CD4-positive, alpha-beta T cell treated with Interferon gamma for 1 hour (primary cell): Measurements from ENCODE around the gene ADA.
"Not testable (repeated sequence)": the region's sequence is repeated elsewhere in the genome, so short reads cannot be mapped to it uniquely, and the experiment has no call there.

ENCODE experiments used
- DNase-seq: peaks from one replicate; pipeline ENCODE4 v3.0.0-alpha.2; 2020

The ADA gene

DNA sequence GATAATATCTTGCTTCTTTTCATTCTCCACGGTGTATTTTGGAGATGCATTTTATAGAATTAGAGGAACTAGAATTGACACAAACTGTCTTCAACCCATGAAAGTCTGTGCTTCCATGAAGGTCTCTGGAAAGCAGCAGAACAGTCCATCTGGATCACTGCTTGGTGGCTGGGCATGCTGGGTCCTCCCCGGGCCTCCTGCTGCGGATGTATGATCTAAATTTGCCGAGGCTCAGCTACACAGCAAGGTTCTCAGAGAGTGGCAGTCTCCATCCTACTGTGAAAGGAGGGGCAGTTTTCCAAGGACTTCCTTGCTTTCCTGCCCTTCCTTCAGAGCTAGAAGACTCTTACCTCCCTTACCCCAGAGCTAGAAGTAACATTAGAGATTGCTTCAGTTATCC is 54.0 kb downstream of the ADA start:
- no peak for DNase-seq

DNA sequence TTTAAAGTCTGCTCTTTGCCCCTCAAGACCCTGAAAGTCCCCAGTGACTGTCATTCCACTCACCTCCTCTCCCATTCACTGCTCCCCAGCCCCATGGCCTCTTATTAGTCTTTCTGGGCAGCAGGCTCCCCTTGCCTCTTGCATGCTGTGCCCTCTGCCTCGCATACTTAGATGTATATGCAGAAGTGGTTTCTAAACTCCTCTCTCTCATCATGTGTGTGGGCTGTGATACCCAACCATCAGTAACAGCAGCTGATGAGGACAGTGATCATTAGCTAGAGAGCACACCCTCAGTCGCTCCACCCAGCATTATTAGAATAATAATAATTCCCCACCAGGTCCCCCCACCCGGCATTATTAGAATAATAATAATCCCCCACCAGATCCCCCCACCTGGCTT is 54.6 kb downstream of the ADA start:
- DNase-seq = no peak

DNA sequence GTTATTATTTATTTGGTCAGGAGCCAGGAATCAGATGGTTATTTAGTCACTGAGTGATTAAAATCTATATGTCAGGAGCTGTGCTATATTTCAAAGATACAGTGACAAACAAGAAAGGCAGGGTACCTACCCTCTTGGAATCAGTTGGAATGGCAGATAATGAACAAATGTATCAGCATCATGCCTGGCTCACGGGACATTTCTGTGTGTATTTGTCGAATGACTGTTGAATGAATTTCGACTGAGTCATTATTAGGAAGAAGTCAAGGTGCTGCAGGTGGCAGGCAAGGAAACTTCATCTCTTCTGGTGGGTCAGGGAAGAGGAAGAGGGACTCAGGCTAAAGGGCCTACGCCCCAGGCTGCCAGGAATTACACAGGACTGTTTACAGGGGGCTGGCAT is 55.5 kb downstream of the ADA start:
- DNase-seq = no peak

DNA sequence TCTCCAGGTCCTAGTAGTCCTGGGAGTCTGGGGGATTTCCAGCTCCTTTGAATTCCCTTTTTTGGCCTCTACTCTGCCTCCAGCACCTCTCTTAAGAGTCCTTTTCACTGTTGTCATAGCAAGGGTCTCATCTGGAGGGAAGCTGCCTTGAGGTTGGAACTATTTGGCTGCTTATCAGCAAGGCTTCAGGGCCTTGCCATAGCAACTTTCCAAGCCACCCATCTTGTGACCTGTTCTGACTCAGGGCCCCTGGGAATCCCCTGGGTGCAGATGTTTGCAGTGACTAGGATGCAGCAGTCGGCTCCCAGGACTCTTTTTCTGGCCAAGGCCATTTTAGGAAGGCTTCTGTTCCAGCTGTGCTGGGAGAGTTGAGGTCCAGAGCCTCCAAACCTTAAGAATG is 56.8 kb downstream of the ADA start:
- DNase-seq = no peak

DNA sequence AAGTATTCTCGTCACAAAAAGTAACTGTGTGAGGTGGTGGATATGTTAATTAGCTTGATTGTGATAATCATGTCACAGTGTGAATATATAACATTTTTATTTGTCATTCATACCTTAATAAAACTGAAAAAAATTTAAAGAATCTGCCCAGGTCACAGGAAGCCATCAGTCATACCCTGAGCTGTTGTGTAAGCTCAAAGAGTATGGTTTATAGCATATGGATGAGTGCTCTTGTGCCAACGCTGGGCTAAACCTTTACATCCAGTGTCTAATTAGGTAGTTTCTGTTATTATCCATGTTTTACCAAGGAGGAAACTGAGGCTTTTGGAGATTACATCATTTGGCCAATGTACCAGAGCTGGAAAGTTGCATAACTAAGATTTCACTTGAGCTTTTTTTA is 57.7 kb downstream of the ADA start:
- DNase-seq = no peak

DNA sequence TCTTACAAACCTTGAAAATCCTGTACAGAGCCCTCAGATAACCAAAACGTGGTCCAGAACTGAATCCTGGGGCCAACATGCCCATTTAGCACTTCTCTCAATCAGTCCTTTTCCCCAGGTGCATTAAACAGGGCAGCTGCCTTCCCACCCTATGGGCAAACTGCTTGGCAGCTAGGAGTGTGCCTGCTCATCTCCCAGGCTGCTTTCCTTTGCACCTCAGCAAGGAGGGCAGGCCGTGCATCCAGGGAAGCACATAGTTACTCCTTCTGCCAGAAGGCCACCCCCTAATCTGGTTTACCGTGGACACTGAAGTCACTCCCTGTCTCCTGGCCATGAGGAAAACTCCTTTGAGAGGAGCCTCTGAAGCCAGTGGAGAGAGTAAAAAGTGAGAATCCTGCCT is 59.1 kb downstream of the ADA start:
- no peak for DNase-seq

DNA sequence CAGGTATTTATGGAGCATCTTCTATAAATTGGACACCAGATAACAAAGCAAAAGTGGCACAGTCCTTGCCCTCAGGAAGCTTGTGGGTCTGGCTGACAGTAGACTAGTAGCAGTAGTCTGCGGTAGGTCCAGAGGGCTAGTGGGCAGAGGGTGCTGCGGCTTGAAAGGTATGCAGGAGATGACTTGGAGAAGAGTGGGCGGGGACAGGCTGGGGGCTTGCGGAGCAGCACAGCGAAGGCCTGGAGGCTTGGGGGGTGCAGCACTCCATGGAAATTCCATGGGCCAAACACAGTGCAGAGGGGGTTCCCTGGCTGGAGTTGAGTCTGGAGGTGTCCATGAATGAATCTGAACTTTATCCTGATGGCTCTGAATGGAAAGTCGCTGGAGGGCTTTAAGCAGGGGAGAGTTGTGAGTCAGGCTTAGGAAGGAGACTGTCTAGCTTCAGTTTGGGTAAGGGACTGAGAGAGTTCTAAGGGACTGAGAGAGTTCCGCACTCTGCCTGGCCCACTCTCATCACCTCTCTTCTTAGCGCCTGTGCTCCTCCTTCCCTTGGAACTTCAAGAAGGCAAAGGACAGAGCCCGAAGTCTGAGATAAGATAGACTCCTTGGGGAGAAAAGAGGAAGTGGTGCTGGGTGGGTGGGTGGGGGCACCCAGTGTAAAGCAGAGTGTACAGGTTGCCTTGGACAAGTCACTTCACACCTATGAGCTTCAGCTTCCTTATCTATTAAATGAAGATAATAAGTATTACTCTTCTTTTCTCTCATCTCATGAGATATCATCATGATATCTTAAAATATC is 60.3 kb downstream of the ADA start:
- no peak for DNase-seq

DNA sequence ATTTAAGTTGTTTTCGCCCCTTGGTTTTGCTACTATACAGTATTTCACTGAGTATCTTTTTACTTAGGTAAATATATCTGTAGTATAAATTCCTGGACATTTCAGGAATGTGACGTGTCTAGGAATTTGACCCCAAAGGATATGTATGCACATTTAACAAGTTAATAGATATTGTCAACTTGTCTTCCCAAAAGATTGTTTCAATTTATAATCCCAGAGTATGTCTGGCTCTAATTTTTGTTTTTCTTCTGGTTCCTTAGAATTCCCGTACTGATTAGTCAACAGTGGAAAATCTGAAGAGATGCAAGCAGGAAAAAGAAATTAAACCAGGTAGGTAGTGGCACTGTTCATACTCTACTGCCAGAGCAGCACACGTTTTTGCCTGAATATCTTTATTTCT is 62.0 kb downstream of the ADA start:
- DNase-seq = no peak

DNA sequence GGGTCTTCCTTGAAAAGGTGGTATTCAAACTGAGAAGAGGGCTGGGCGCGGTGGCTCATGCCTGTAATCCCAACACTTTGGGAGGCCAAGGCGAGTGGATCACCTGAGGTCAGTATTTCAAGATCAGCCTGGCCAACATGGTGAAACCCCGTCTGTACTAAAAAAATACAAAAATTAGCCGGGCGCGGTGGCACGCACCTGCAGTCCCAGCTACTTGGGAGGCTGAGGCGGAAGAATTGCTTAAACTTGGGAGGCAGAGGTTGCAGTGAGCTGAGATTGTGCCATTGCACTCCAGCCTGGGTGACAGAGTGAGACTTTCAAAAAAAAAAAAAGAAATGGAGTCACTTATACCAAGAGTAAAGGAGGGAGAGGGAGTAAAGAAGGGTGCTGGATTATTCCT is 63.2 kb downstream of the ADA start:
- DNase-seq = not testable (repeated sequence)

DNA sequence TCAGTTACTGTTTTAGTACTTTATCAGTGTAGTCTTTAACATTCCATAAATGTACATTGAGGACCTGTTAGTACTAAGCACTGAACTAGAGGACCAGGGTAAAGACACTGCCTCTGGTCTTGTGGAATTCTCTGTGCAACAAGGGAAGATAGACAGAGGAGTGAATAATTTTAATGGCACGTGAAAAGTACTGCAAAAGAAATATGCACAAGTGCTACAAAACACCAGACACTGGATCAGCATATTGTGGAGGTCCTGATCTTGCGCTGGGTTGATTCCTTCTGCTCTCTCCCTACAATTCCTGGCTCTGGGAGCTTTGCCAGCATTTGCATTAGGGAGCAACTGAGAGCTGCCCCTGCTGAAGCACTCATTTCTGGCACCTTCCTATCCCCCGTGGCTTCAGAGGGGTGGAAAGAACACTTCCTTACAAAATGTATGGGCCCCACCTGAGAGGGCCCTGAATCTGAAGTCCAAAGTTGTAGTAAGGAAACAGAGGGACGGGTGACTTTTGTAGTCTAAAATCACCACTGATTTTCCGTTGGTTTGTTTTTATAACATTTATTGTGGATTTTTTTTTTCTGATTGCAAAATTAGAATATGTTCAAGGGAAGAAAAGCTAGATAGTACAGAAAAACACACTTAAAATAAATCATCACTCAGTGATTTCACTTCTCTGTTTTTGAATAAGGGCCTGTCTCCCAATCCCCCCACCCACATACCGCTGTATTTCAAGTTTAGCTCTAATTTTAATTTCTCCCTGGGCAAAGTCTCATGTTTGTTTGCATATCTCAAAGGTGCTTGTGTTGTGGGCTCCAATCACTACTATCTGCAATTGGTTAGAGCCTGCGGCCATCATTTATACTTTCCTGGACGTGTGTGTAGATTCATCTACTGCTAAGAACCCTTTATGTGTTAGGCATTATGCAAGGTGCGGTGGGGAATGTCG is 64.2 kb downstream of the ADA start:
- DNase-seq = no peak

DNA sequence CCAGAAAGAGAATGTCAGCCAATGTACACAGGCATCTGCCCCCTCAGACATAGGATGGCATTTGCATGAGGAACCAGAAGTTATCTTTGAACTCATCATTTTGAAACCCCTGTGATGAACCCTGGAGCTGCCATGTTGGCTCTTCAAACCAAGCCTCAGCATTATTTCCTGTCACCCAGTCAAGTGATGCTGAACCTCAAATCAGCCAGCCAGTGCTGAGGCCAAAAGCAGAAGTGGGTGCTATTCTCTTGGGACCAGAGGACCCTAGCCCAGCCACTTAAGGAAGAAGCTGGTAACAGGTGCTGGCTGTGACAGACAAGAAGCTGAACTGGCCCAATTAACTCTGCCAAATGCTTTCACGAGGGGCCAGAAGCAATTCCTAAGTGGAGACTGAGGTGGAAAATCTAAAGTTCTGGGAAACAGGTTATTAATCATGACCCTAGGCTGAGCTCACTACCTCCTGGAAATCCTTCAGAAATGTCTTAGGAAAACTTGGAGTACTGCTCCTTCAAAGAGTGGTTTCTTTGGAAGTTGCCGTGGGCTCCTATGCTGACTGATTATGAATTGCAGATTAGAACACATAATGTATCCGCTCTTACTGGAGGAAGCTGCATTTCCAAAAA is 65.1 kb downstream of the ADA start:
- peak; percentile 83 for DNase-seq

DNA sequence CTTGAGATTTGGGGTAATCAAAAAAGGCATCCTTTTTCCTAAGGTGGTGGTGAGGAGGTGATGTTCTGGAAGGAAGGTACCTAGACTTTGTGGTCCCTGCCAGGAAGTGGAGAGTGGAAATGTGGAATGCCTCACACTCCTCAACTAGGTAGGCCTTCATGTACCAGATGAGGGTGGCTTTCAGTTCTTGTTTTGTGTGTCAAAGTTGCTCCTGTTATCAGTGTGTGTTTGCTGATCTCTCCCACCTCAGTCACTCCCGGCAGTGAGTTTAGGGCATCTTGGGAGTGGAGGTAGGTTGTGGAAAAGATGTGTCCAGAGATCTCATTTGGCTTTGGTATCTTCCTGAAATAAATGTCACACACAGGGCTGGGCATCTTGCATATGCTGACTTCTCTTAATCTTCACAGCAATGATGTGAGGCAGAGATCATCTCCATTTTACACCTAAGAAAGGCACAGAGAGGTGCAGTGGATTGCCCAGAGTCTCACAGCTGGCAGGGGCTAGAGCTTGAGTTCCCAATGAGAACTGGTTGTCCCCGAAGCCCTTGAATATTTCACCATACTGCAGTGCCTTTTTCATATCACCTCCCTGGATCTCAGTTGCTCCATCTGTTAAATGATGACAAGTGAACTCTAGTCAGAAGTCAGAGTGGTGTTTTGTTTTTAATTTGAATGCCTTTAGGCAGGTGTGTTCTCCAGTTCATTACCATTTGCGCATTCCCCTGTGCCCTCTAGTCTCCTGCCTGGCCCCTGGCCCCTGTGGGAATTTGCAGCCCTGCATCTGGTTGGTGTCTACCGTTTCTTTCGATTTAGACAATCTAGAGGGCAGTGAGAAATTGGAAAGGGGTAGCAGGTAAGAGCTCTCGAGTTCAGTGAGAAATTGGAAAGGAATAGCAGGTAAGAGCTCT is 66.2 kb downstream of the ADA start:
- DNase-seq = no peak

DNA sequence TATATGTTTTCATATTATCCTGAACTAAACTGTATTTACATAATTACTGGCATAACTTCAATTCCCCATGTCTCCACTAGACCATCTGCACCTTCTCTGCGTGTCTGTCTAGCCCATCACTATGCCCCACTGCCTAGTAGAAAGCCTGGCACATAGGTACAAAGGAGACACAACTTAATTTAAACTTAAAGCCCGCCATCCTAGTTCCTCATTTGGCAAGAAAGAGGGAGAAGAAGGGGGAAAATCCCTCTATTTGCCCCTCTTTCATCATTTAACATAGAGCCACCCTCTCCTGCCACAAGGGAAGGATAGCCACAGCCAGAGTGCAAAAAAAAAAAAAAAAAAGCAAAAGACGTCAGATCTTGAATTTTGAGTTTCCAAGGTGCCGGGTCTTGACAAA is 67.3 kb downstream of the ADA start:
- DNase-seq = no peak

DNA sequence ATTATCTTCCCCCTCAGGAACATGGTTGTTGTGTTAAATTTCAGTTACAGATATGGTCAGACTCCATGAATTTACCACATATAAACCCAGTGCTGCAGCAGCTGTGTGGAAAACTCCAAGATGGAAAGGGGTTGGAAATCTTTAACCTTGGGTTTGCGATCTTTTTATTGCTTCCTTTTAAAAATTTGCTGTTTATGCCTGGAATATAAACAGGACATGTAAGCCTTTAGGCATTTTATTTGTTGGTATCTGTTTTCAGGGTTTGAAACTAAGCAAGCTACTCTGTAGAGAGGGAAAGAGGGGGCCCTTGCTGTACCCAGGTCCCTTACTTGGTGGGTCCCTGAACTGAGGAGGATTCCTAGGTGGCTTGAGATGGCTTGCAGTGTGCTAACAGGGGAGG is 68.3 kb downstream of the ADA start:
- DNase-seq = no peak

DNA sequence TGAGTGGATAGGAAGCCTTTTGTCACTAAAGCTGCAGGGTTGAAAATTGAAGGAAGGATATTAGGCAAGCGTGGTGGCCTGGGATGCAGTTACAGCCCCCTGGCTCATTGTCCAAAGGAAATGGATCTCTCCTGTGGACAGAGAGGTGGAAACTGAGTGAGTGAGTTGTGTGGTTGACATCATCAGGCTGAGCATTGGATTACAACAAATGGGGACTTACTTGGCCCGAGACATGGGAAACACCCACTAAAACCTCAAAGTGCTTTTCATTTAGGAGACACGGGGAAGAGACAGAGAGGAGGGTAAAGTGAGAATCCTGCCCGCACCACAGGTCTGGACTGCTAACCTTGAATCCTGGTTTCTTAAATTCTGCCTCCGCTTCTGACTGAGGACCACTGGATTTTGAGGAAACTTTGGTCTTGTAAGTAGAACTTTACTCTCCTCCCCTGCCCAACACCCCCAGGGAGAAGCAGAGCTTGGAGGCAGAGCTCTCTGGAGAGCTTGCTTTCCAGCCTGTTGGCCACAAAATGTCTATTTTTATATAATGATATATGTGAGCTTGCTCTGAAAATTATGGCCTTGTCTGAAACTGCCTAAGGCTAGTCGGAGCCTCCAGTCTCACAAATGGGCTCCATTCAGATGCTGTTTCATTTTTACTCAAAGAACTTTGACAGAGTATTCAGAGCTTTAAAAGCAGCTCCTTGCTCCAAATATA is 69.0 kb downstream of the ADA start, which contains the start of gene PKIG:
Gene PKIG (plus strand): TSS at position 269 of the 715 bp plus-strand sequence. CDS start 31,978 bp downstream, outside the sequence.
- no peak for DNase-seq

DNA sequence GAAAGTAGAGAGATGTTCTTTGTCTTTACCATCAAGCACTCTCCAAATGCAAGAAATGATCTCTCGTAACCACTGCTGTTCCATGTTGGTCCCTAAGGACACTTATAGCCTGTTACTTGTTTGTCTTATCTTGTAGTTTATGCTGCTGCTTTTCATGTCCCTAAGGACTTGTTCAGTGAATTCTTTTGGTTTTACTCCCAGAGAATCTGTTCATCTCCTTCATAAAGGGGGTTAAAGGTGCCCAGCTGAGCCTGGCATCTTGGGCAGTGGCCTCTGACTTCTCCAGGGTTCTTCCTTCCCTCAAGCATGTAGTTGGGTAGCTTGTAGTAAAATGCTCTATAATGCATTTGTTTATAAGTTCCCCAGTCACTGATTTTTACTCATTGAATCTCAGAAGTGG is 70.0 kb downstream of the ADA start:
- no peak for DNase-seq

DNA sequence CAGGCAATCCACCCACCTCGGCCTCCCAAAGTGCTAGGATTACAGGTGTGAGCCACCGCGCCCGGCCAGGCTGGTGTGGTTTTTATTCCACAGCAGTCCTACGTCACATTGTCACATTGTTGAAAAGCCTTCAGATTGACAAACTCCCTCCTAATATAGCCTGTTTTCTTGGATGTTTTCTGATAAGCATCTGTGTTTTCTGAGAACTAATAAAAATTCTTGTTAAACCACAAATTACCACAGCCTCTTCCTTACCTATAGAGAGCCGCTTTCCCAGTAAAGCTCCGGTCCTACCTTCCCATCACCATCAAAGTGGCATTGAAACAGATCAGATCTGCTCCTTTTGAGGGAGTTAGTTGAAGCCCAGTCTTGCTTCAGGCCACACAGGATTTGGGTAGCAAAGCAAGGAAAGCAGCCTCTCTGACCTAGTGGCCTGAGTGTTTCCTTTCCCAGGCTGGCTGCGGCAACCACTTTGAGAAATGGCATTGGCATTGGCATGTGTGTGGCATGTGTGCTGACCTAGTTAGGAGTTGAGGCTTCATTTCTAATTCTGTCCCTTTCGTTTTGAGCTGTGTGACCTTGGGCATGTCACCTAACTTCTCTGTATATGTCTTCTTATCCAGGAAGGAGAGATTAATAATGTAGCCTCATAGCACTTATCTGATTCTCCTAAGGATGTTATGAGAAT is 70.8 kb downstream of the ADA start:
- DNase-seq = no peak

DNA sequence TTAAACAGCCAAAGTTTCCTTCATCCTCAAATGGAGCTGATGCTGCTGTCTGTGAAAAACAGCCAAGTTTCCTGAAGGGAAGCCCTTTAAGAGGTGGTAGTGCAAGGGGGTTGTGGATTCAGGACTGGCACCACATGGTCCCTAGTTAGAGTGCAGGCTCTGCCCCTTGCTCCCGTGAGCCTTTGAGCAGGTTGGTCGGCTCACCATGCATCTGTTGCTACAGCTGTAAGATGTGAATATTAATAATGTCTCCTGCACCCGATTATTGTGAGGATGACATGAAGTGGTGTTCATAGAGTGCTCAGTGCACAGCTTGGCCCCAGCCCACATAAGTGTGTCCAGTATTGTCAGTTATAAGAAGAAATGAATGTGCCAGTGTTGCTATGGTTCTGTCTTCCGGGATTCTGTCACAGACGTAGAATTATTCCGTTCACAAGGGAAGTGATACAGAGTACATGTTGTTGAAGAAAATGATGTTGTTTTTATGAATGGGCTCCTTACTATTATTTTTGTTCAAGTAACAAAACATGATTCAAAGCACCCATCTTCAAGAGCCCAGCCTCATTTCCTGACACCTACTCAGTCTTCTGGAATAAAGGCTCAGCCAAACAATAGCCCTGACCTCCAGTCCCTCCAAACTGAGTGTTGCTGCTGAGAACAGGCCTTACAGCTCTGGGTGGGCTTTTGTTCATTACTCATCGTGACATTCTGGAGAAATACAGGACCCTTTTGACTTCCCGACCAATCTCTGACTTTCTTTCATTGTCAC is 72.0 kb downstream of the ADA start:
- DNase-seq = no peak

DNA sequence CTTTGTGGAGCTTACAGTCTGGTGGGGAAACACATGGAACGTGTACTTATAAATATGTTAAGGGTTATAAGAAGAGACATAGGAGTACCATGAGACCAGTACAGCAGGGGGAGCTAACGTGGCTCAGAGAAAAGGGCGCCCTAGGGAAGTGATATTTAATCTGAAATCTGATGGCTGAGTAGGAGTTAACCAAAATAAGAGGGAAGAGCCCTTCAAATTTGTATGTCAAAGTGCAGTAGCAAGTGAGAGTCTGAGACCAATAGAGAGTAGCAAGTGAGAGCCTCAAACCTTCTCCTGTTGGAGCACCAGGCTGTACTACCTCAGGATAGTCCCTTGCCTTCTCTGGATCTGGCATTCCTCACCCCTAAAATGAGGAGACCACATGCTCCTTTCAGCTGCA is 75.2 kb downstream of the ADA start:
- peak; percentile 36 for DNase-seq

DNA sequence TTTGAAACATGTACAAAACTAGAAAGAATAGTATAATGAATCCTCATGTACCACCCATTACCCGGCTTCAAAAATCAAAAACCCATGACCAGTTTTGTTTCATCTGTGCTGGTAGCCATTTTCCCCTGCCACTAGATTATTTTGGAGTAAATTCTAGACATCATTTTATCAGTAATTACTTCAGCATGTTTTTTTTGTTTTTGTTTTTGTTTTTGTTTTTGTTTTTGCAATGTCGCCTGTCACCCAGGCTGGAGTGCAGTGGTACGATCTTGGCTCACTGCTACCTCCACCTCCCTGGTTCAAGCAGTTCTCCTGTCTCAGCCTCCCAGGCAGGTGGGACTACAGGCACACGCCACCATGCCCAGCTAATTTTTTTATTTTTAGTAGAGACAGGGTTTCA is 77.1 kb downstream of the ADA start:
- DNase-seq = no peak
